Astrocyte of the cerebellum (primary cell): Measurements from ENCODE around the gene CARMIL1.

ENCODE experiments used
- DNase-seq: peaks from one replicate; pipeline ENCODE4 v3.0.0-alpha.2; 2011; ENCODE audit warnings: low read depth
- H3K4me3 ChIP-seq: 2 replicates; pipeline ENCODE4 v1.5.1; 2011; ENCODE audit warnings: mild to moderate bottlenecking, low read depth, low read length, moderate library complexity
- in situ Hi-C: cut with HindIII; loops from 2 replicates; pipeline ENCODE4 v1.10.0; 2017; ENCODE audit warnings: low sequenced_read_pairs
- TF ChIP-seq, protein P1 (sequence below): IDR thresholded peaks from 2 replicates; pipeline ENCODE4 v1.5.1; 2012; ENCODE audit warnings: low read length, low read depth, moderate library complexity, mild to moderate bottlenecking; ENCODE audit errors: missing control alignments

The CARMIL1 gene

GRCh38 chr6:25599516-25600085 lies 320.4 kb downstream of the CARMIL1 start:
- in situ Hi-C loops, result no loop called here

GRCh38 chr6:25601800-25602673 lies 322.9 kb downstream of the CARMIL1 start:
- TF ChIP-seq, protein P1, sequence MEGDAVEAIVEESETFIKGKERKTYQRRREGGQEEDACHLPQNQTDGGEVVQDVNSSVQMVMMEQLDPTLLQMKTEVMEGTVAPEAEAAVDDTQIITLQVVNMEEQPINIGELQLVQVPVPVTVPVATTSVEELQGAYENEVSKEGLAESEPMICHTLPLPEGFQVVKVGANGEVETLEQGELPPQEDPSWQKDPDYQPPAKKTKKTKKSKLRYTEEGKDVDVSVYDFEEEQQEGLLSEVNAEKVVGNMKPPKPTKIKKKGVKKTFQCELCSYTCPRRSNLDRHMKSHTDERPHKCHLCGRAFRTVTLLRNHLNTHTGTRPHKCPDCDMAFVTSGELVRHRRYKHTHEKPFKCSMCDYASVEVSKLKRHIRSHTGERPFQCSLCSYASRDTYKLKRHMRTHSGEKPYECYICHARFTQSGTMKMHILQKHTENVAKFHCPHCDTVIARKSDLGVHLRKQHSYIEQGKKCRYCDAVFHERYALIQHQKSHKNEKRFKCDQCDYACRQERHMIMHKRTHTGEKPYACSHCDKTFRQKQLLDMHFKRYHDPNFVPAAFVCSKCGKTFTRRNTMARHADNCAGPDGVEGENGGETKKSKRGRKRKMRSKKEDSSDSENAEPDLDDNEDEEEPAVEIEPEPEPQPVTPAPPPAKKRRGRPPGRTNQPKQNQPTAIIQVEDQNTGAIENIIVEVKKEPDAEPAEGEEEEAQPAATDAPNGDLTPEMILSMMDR, result no peak
- in situ Hi-C loops, result no loop called here
- peak; percentile 51 for DNase-seq

More at GRCh38 chr6:25599516-25600085, 320.4 kb downstream of the CARMIL1 start:
- H3K4me3 ChIP-seq, result no peak overlapping the region
- TF ChIP-seq, protein P1, result no peak
- no peak for DNase-seq

DNA sequence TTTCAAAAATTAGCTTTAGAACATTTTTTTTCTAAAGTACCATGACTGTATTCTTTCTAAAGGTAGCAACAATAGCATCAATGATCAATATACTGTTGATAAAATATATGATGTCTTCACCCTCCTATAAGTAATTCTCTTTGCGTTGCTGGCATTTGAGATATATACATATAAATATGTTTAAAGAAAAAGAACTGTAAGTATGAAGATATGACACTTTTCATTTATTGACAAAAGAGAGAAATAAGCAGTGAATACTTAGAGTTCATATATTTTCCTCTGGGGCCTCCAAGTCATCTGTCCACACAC lies 323.5 kb downstream of the CARMIL1 start:
- TF ChIP-seq, protein P1, result no peak
- H3K4me3 ChIP-seq, result no peak overlapping the region
- in situ Hi-C loops, result no loop called here
- DNase-seq, result no peak

More at GRCh38 chr6:25601800-25602673, 322.9 kb downstream of the CARMIL1 start:
- no peak overlapping the region for H3K4me3 ChIP-seq

- TF ChIP-seq, protein P1, result no peak
- DNase-seq, result no peak
- in situ Hi-C loops, result no loop called here
- H3K4me3 ChIP-seq, result no peak overlapping the region
Observed at GRCh38 chr6:25603251-25603650, 324.1 kb downstream of the CARMIL1 start.

DNA sequence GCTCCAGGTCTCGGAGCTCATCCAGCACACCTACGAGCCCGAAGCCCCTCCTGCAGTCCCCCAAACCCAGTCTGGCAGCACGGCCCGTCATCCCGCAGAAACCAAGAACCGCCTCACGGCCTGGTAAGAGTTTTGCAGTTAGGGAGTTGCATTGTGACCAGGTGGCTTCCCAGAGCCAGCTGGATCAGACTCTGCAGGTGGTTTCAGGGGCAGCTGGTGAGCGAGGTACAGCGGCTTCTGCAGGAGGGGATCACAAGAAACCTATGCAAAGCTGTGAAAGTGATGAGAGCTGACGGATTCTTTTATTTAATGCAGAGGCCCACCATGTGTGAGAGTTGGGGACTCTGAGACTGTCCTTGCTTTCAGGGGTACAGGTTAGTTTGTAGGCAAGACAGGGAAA lies 327.0 kb downstream of the CARMIL1 start:
- no peak for DNase-seq
- H3K4me3 ChIP-seq, result no peak overlapping the region
- TF ChIP-seq, protein P1, result no peak
- in situ Hi-C loops, result no loop called here

- no peak overlapping the region for H3K4me3 ChIP-seq
- TF ChIP-seq, protein P1, result no peak
- in situ Hi-C loops, result no loop called here
Observed at GRCh38 chr6:25608558-25609174, 329.5 kb downstream of the CARMIL1 start.

More at GRCh38 chr6:25608558-25609174, 329.5 kb downstream of the CARMIL1 start:
- no peak for DNase-seq
